Choroid plexus epithelial cell (primary cell): Measurements from ENCODE around the gene TWNK.

Source experiments
- DNase-seq: peaks from one replicate; pipeline ENCODE4 v3.0.0-alpha.2; 2010; ENCODE audit warnings: low read depth
- H3K4me3 ChIP-seq: 2 replicates; pipeline ENCODE4 v1.5.1; 2011; ENCODE audit warnings: low read depth, mild to moderate bottlenecking, control low read depth, low read length, moderate library complexity
- CTCF ChIP-seq: conservative IDR thresholded peaks from 2 replicates; pipeline ENCODE4 v1.5.1; 2011; ENCODE audit warnings: low read depth, mild to moderate bottlenecking, control low read depth, inconsistent platforms, low read length, moderate library complexity

TWNK gene

GRCh38 chr10:101021692-101022251, 34.4 kb downstream of the TWNK start:
- DNase-seq = no peak
- no peak overlapping the region for H3K4me3 ChIP-seq
- TF ChIP-seq CTCF = no peak

GRCh38 chr10:101022967-101023705, 35.8 kb downstream of the TWNK start:
- TF ChIP-seq CTCF = no peak
- no peak overlapping the region for H3K4me3 ChIP-seq
- no peak for DNase-seq

GRCh38 chr10:101027106-101027720, 39.9 kb downstream of the TWNK start:
- no peak for TF ChIP-seq CTCF
- DNase-seq = no peak
- no peak overlapping the region for H3K4me3 ChIP-seq

- no peak for TF ChIP-seq CTCF
- no peak overlapping the region for H3K4me3 ChIP-seq
- DNase-seq = no peak
Observed at GRCh38 chr10:101028446-101029337, 41.3 kb downstream of the TWNK start.

GRCh38 chr10:101029520-101030295, 42.4 kb downstream of the TWNK start:
- peak; percentile 31 for TF ChIP-seq CTCF
- no peak for DNase-seq
- H3K4me3 ChIP-seq = no peak overlapping the region

GRCh38 chr10:101030496-101031127, 43.3 kb downstream of the TWNK start:
- no peak for TF ChIP-seq CTCF
- H3K4me3 ChIP-seq = peak overlapping the region; percentile 80
- DNase-seq = no peak
